Activated T-helper 17 cell treated with anti-CD3 and anti-CD28 coated beads, Interleukin-2, amount 50 U/mL, for 72 hours (primary cell): Measurements from ENCODE around the gene PRG2. TPM values are rescaled to one million over a fixed set of nuclear protein-coding genes. Genes with fewer than 3 reads are reported as not detected.
A peak's percentile ranks its signal among the peaks of the same experiment; 100 is the strongest.
"Not testable (repeated sequence)": the region's sequence is repeated elsewhere in the genome, so short reads cannot be mapped to it uniquely, and the experiment has no call there.

Experiments
- ATAC-seq: fragments of 150-1000 bp; cut with Tn5 transposase; replicated peaks from 2 replicates; pipeline ENCODE4 v1.10.0; 2021; ENCODE audit warnings: mild to moderate bottlenecking, moderate library complexity
- H3K27ac Mint-ChIP-seq: one replicate; pipeline ENCODE4 v1.8.0; 2022; ENCODE audit warnings: mixed read lengths
- H3K27me3 Mint-ChIP-seq: one replicate; pipeline ENCODE4 v1.8.0; 2022; ENCODE audit warnings: mixed read lengths
- H3K36me3 Mint-ChIP-seq: one replicate; pipeline ENCODE4 v1.8.0; 2022; ENCODE audit warnings: low read depth, mild to moderate bottlenecking, mixed read lengths
- H3K4me1 Mint-ChIP-seq: one replicate; pipeline ENCODE4 v1.8.0; 2022; ENCODE audit warnings: mixed read lengths
- H3K4me3 Mint-ChIP-seq: one replicate; pipeline ENCODE4 v1.8.0; 2022; ENCODE audit warnings: mild to moderate bottlenecking, mixed read lengths
- H3K9me3 Mint-ChIP-seq: one replicate; pipeline ENCODE4 v1.8.0; 2022; ENCODE audit warnings: mixed read lengths
- total RNA-seq, 2 donors: library from RNA; stranded (reverse); gene quantifications; one replicate each; pipeline ENCODE4 v1.2.3, GENCODE V29; 2022

Gene PRG2
- total RNA-seq, 2 donors from 2014 or later: 2.2 to 6.2 TPM

DNA sequence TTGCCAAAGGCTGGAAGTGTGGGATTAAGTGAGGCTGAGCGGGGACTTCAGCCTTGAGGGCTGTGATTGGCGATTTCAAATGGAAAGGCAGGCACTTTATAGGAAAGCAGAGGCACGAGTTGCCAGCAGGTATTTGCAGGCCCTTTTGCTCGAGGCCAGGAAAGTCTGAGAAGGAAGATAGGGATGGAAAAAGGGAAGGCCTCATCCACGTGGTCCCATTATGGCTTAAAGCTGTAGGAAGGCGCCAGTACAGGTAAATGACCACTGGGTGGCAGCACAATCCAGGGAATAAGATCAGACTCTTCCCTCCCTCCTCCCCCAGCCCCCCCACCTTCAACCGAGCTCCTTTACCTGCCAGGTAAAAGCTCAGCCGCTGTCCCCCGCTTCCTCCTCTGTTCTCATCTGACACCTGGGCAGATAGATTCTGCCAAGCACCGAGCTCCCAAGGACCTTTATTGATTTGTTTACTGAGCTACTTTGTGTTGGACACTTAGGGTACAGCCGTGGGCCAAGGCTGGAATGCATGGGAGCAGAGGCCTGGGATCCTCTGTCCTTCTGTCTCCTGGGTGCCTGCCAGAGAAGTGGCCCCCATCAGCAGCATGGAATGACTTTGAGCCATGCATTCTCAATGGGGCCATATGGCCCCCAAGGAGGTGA, 44.8 kb downstream of the PRG2 start:
- Mint-ChIP-seq H3K27ac (peak overlapping the region; percentile 36), H3K27me3 (no peaks in the 10 kb centered on the region), H3K36me3 (no peaks in the 10 kb centered on the region), H3K9me3 (no peaks in the 10 kb centered on the region), H3K4me3 (no peak overlapping the region), H3K4me1 (peaks cover 8% of the 10 kb centered on the region)
- ATAC-seq: peak; percentile 78

DNA sequence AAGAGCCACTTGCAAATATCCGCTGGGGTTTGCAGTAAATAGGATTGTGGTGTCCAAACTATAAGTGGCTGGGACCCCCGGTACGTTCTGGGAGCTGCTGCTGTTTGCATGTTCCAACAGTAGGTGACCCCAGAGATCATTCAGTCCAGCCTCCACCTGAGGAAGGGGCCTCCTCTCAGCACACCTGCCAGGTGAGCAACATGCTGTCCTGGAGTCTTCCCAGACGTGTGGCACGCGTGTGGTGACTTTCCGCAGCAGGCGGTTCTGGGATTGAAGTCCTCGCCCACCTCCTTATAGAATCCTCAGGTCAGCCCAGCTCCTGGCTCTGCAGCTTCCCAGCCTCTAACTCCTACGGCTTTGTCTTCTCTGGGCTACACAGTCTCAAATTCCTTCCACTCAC, 45.6 kb downstream of the PRG2 start:
- Mint-ChIP-seq H3K4me3 (no peak overlapping the region), H3K27me3 (no peaks in the 10 kb centered on the region), H3K9me3 (no peaks in the 10 kb centered on the region), H3K27ac (no peak overlapping the region), H3K36me3 (no peaks in the 10 kb centered on the region), H3K4me1 (peaks cover 8% of the 10 kb centered on the region)
- no peak for ATAC-seq

DNA sequence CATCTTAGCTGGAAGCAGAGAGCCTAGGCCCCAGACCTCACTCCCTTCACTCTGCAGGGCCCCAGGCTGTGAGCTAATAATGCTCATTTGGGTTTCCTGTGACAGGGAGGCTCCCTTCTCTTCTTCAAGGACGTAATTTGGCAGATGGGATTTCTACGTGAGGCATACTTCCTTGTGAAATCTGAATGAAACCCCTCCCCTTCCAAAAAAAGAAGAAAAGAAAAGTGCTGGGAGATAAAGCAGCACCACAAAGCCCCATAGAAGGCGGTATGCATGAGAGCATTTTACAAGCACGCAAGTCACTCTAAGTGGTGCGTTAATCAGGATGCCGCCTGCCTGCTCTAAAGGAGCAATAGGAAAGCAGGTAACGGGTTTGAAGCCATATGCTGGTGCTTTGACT, 46.6 kb downstream of the PRG2 start:
- H3K4me3 Mint-ChIP-seq: no peak overlapping the region
- no peaks in the 10 kb centered on the region for H3K27me3 Mint-ChIP-seq
- no peak overlapping the region for H3K27ac Mint-ChIP-seq
- no peak for ATAC-seq
- H3K36me3 Mint-ChIP-seq: no peaks in the 10 kb centered on the region
- H3K4me1 Mint-ChIP-seq: peaks cover 8% of the 10 kb centered on the region
- H3K9me3 Mint-ChIP-seq: no peaks in the 10 kb centered on the region

DNA sequence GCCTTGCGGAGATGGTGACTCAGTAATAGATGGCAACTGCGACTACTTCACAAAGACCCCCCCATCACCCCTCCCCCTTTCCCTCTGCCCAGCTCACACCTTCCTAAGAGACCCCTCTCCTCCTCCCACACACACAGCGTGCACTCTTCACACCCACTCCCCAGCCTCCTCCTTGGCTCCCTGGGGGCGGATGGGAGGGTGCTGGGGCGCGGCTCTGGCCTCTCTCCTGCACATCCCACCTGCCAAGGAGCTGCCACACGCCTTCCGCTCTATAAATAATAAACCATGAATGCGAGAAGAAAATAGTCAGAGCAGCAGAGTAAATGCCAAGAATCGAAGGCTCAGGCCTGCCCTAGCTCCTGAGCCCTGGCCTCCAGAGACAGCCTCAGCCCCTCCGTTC, 47.7 kb downstream of the PRG2 start:
- H3K27me3 Mint-ChIP-seq: no peaks in the 10 kb centered on the region
- H3K9me3 Mint-ChIP-seq: no peaks in the 10 kb centered on the region
- H3K4me1 Mint-ChIP-seq: peaks cover 8% of the 10 kb centered on the region
- H3K4me3 Mint-ChIP-seq: no peak overlapping the region
- no peak for ATAC-seq
- H3K27ac Mint-ChIP-seq: no peak overlapping the region
- no peaks in the 10 kb centered on the region for H3K36me3 Mint-ChIP-seq

DNA sequence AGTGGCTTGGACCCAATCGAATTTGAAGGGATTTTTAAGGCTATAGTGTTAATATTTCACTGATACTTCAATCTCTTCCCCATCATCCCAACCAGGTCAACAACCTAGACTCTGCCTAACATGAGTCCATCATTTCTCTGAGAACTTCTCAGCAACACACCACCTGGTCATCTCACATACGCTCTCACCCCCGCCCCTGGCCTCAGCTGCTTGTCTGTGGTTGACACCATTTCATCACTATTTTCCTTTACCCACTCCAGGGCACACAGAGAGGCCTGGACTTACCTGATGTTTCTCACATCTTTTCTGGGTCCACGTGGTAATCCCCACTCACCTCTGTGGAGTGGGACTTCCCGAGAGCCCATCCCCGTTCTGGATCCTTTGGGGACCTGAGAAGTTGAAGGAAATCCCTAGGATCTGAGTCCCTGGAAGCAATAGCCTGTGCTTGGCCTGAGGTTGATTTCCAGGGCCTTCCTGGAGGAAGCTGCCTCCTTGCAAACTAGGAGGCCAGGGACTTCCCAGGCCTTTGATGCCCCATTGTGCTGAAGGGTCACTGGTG, 49.1 kb downstream of the PRG2 start:
- H3K4me3 Mint-ChIP-seq: no peak overlapping the region
- no peaks in the 10 kb centered on the region for H3K36me3 Mint-ChIP-seq
- peaks cover 8% of the 10 kb centered on the region for H3K4me1 Mint-ChIP-seq
- no peaks in the 10 kb centered on the region for H3K9me3 Mint-ChIP-seq
- no peak overlapping the region for H3K27ac Mint-ChIP-seq
- no peak for ATAC-seq
- no peaks in the 10 kb centered on the region for H3K27me3 Mint-ChIP-seq

GRCh38 chr11:57340039-57340615, 50.3 kb downstream of the PRG2 start:
- no peak for ATAC-seq
- H3K36me3 Mint-ChIP-seq: peaks cover 8% of the 10 kb centered on the region
- peak overlapping the region; percentile 27 for H3K27ac Mint-ChIP-seq
- no peaks in the 10 kb centered on the region for H3K9me3 Mint-ChIP-seq
- peaks cover 4% of the 10 kb centered on the region for H3K4me1 Mint-ChIP-seq
- no peaks in the 10 kb centered on the region for H3K27me3 Mint-ChIP-seq
- no peak overlapping the region for H3K4me3 Mint-ChIP-seq

GRCh38 chr11:57339328-57339727, 51.1 kb downstream of the PRG2 start:
- ATAC-seq: no peak
- Mint-ChIP-seq H3K4me1 (peaks cover 12% of the 10 kb centered on the region), H3K27me3 (no peaks in the 10 kb centered on the region), H3K9me3 (no peaks in the 10 kb centered on the region), H3K36me3 (peaks cover 16% of the 10 kb centered on the region), H3K27ac (no peak overlapping the region), H3K4me3 (no peak overlapping the region)

DNA sequence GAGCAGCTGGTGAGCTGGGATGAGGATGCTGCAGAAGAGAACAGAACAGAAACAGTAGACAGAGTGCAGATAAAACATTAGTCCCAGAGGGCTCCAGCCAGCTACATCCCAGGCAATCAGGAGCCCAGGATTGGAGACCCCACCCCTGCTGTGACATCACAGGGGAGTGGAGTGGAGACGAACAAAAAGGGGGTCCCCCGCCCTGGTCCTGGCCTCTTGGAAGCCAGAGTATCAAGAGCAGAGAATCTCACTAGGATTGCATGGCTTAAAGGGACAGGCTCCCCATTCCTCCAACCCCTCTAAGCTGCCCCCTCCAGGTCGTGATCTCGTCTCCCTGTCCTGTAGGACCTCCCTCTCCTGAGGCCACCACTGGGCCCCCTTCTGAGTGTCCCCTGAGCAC, 52.3 kb downstream of the PRG2 start, which contains the start of gene P2RX3:
Gene P2RX3, plus strand, starts transcription at position 211 of the 400 bp plus-strand sequence. CDS start 199 bp downstream, outside the sequence.
- no peaks in the 10 kb centered on the region for H3K9me3 Mint-ChIP-seq
- peaks cover 18% of the 10 kb centered on the region for H3K4me1 Mint-ChIP-seq
- H3K27ac Mint-ChIP-seq: no peak within 1 kb of the TSS
- H3K36me3 Mint-ChIP-seq: peaks cover 27% of the 10 kb centered on the region
- no peak for ATAC-seq
- no peak within 1 kb of the TSS for H3K4me3 Mint-ChIP-seq
- H3K27me3 Mint-ChIP-seq: no peaks in the 10 kb centered on the region

DNA sequence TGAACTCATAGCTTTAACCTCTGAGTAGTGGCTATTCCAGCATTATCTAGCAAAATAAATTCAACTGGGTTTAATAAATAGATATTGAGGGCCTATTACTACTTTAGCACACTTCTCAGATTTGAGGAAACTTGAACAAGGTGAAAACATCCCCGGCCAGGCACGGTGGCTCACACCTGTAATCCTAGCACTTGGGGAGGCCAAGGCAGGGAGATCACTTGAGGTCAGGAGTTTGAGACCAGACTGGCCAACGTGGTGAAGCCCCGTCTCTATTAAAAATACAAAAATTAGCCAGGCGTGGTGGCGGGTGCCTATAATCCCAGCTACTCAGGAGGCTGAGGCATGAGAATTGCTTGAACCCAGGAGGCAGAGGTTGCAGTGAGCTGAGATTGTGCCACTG, 53.6 kb downstream of the PRG2 start:
- peaks cover 18% of the 10 kb centered on the region for H3K4me1 Mint-ChIP-seq
- H3K4me3 Mint-ChIP-seq: peak overlapping the region; percentile 97
- peaks cover 40% of the 10 kb centered on the region for H3K36me3 Mint-ChIP-seq
- not testable (repeated sequence) for H3K27me3 Mint-ChIP-seq, ATAC-seq, H3K9me3 Mint-ChIP-seq
- peak overlapping the region; percentile 99 for H3K27ac Mint-ChIP-seq

Other genes starting within 250 kb of the PRG2 start
- not detected for gene LRRC55, start 208.7 kb downstream of the PRG2 start, total RNA-seq
- gene APLNR, start 153.4 kb downstream of the PRG2 start, total RNA-seq: not detected
- 10 to 100 TPM in 1 of 2 donors, 1 to 10 TPM in 1; 4.1 to 13.6 TPM for gene TNKS1BP1, start 65.7 kb downstream of the PRG2 start, total RNA-seq
- gene SSRP1, start 54.8 kb downstream of the PRG2 start, total RNA-seq: 100 to 1,000 TPM in 1 of 2 donors, 10 to 100 TPM in 1; 92.1 to 171 TPM
- gene P2RX3, start 52.3 kb downstream of the PRG2 start, total RNA-seq: not detected
- gene PRG3, start 9.5 kb downstream of the PRG2 start, total RNA-seq: not detected
- 100 to 1,000 TPM; 346 to 386 TPM for gene SLC43A3, start 36.5 kb upstream of the PRG2 start, total RNA-seq
- under 1 TPM; 0.22 to 0.82 TPM for gene RTN4RL2, start 69.9 kb upstream of the PRG2 start, total RNA-seq
- 10 to 100 TPM in 1 of 2 donors, 1 to 10 TPM in 1; 9.1 to 20.0 TPM for gene SLC43A1, start 125.1 kb upstream of the PRG2 start, total RNA-seq
- gene TIMM10, start 140.1 kb upstream of the PRG2 start, total RNA-seq: 100 to 1,000 TPM in 1 of 2 donors, 10 to 100 TPM in 1; 56.4 to 125 TPM
- not detected for gene SMTNL1, start 146.9 kb upstream of the PRG2 start, total RNA-seq
- gene UBE2L6, start 177.0 kb upstream of the PRG2 start, total RNA-seq: 100 to 1,000 TPM in 1 of 2 donors, 10 to 100 TPM in 1; 69.2 to 110 TPM
- gene SERPING1, start 207.0 kb upstream of the PRG2 start, total RNA-seq: not detected